CD14-positive monocyte (primary cell): ENCODE data around the gene ZNF273. TPM values are rescaled to one million over a fixed set of nuclear protein-coding genes. Genes with fewer than 3 reads are reported as not detected.

Experiments
- DNase-seq, 3 donors: peaks; one replicate each; pipeline ENCODE4 v3.0.0-alpha.2; 2011 to 2022
- H2AFZ ChIP-seq: 2 replicates; pipeline ENCODE4 v1.6.0; 2012; ENCODE audit warnings: mild to moderate bottlenecking, low read depth, low read length, inconsistent platforms; ENCODE audit not compliant: insufficient read depth, poor library complexity, severe bottlenecking
- H3K27ac ChIP-seq, 2 donors: 1 replicate in 1 of 2; 2 replicates in 1 of 2; pipeline ENCODE4 v1.5.1; 2012 to 2013; ENCODE audit warnings: low read length in 2 of 2, control low read depth in 1 of 2, inconsistent platforms in 1 of 2, low read depth in 1 of 2, mild to moderate bottlenecking in 1 of 2
- H3K27me3 ChIP-seq, 2 donors: one replicate each; pipeline versions ENCODE4 v1.6.0 to v1.6.1; 2011 to 2013; ENCODE audit warnings: low read length in 2 of 2; ENCODE audit not compliant: control insufficient read depth in 2 of 2, insufficient read depth in 2 of 2
- H3K36me3 ChIP-seq, 2 donors: replicated peaks in 1 of 2; 1 replicate in 1 of 2; 2 replicates in 1 of 2; pipeline versions ENCODE4 v1.5.1 to v1.6.1; 2012 to 2013; ENCODE audit warnings: low read length in 2 of 2, control low read depth in 1 of 2, inconsistent platforms in 1 of 2, mild to moderate bottlenecking in 1 of 2; ENCODE audit not compliant: insufficient read depth in 2 of 2, control insufficient read depth in 1 of 2
- H3K4me1 ChIP-seq, 2 donors: 1 replicate in 1 of 2; 2 replicates in 1 of 2; pipeline versions ENCODE4 v1.5.1 to v1.6.1; 2012 to 2013; ENCODE audit warnings: low read length in 2 of 2, control low read depth in 1 of 2, inconsistent platforms in 1 of 2, mild to moderate bottlenecking in 1 of 2, moderate library complexity in 1 of 2; ENCODE audit not compliant: insufficient read depth in 2 of 2, control insufficient read depth in 1 of 2
- H3K4me2 ChIP-seq: replicated peaks from 2 replicates; pipeline ENCODE3; 2012; ENCODE audit warnings: low read length, moderate library complexity, mild to moderate bottlenecking; ENCODE audit not compliant: poor library complexity, severe bottlenecking; ENCODE audit errors: extremely low read depth
- H3K4me3 ChIP-seq, 3 experiments: fragments of 200-600 bp in 1 of 3; sonication (generic) in 1 of 3; replicated peaks in 1 of 3; 1 replicate in 2 of 3; 2 replicates in 1 of 3; pipeline ENCODE4 v1.5.1; 2011 to 2013; ENCODE audit warnings: low read length in 3 of 3, mild to moderate bottlenecking in 3 of 3, control low read depth in 2 of 3, low read depth in 2 of 3, inconsistent platforms in 1 of 3, moderate library complexity in 1 of 3
- H3K79me2 ChIP-seq: 2 replicates; pipeline ENCODE4 v1.6.0; 2012; ENCODE audit warnings: mild to moderate bottlenecking, control low read depth, inconsistent platforms, low read length, moderate library complexity; ENCODE audit not compliant: insufficient read depth
- H3K9ac ChIP-seq: 2 replicates; pipeline ENCODE4 v1.6.0; 2017; ENCODE audit warnings: low read length, mild to moderate bottlenecking; ENCODE audit not compliant: insufficient read depth, poor library complexity, severe bottlenecking
- H3K9me3 ChIP-seq, 2 donors: replicated peaks in 1 of 2; 1 replicate in 1 of 2; 2 replicates in 1 of 2; pipeline versions ENCODE4 v1.5.1 to v1.6.1; 2012 to 2013; ENCODE audit warnings: low read length in 2 of 2, control low read depth in 1 of 2; ENCODE audit not compliant: control insufficient read depth in 1 of 2, insufficient read depth in 1 of 2
- H4K20me1 ChIP-seq: 2 replicates; pipeline ENCODE4 v1.6.0; 2012; ENCODE audit warnings: mild to moderate bottlenecking, low read length, control low read depth, moderate library complexity; ENCODE audit not compliant: insufficient read depth
- H3K27ac Mint-ChIP-seq, 7 donors: one replicate each; pipeline ENCODE4 v1.8.0; 2020; ENCODE audit warnings: mild to moderate bottlenecking in 7 of 7, mixed read lengths in 7 of 7, moderate library complexity in 6 of 7, inconsistent platforms in 2 of 7
- H3K27me3 Mint-ChIP-seq, 3 donors: one replicate each; pipeline ENCODE4 v1.8.0; 2021 to 2022; ENCODE audit warnings: low read depth in 3 of 3, mild to moderate bottlenecking in 3 of 3, mixed read lengths in 3 of 3, moderate library complexity in 3 of 3, inconsistent platforms in 1 of 3
- H3K36me3 Mint-ChIP-seq, 2 donors: one replicate each; pipeline ENCODE4 v1.8.0; 2020; ENCODE audit warnings: mixed read lengths in 2 of 2, inconsistent platforms in 1 of 2, mild to moderate bottlenecking in 1 of 2
- H3K4me1 Mint-ChIP-seq: one replicate; pipeline ENCODE4 v1.8.0; 2020; ENCODE audit warnings: mild to moderate bottlenecking, mixed read lengths
- H3K4me3 Mint-ChIP-seq, 2 donors: one replicate each; pipeline ENCODE4 v1.8.0; 2020; ENCODE audit warnings: mild to moderate bottlenecking in 2 of 2, mixed read lengths in 2 of 2, moderate library complexity in 1 of 2
- H3K9me3 Mint-ChIP-seq, 7 donors: one replicate each; pipeline ENCODE4 v1.8.0; 2020 to 2022; ENCODE audit warnings: mixed read lengths in 7 of 7, mild to moderate bottlenecking in 6 of 7, moderate library complexity in 6 of 7, inconsistent platforms in 2 of 7
- WGBS: methylation state at CpG from one replicate; pipeline ENCODE4 v1.1.5; 2013; ENCODE audit warnings: missing lambda C conversion rate; ENCODE audit not compliant: insufficient coverage; 5-methylcytosine and 5-hydroxymethylcytosine counted together
- intact Hi-C, 2 donors: fragments of 100-400 bp; cut with micrococcal nuclease; formaldehyde crosslinking; loops; one replicate each; pipeline versions ENCODE4 v1.15.0 to v1.15.1; 2023
- polyA plus RNA-seq, 3 donors: library from polyadenylated mRNA; depleted of rRNA in 1 of 3; unstranded in 2 of 3; stranded (reverse) in 1 of 3; fragments of 300-500 nt in 2 of 3; fragments of >200 nt in 1 of 3; fragmentation: Illumina TruSeq in 2 of 3; gene quantifications; 1 replicate in 2 of 3; 2 replicates in 1 of 3; pipeline ENCODE4 v1.2.3, GENCODE V29; 2012 to 2021
- TF ChIP-seq, protein P1 (sequence below): fragments of 200-600 bp; IDR thresholded peaks from one replicate; pipeline ENCODE4 v1.8.0; 2022; ENCODE audit warnings: antibody characterized with exemption, mild to moderate bottlenecking

ZNF273 gene
- polyA plus RNA-seq, 3 donors, result 0.21 to 1.7 (median 0.62) TPM

DNA sequence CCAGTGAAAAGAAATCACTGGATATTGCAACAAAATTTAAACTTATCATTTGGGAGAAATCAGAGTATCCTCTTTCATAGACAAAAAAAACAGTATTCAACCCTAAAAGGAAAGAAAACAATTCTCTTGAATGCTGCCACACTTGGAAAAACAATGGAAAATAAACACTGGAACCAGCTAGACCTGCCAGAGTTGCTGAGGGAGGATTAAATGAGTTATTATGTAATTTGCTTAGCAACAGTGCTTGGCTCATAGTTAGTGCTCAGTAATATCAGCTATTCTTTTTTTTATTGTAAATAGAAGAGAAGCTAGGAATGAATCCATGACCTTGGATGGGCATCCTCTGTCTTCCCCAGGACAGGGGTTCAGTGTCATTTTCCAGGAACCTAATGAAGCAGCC lies 11.0 kb upstream of the ZNF273 start:
- TF ChIP-seq, protein P1, sequence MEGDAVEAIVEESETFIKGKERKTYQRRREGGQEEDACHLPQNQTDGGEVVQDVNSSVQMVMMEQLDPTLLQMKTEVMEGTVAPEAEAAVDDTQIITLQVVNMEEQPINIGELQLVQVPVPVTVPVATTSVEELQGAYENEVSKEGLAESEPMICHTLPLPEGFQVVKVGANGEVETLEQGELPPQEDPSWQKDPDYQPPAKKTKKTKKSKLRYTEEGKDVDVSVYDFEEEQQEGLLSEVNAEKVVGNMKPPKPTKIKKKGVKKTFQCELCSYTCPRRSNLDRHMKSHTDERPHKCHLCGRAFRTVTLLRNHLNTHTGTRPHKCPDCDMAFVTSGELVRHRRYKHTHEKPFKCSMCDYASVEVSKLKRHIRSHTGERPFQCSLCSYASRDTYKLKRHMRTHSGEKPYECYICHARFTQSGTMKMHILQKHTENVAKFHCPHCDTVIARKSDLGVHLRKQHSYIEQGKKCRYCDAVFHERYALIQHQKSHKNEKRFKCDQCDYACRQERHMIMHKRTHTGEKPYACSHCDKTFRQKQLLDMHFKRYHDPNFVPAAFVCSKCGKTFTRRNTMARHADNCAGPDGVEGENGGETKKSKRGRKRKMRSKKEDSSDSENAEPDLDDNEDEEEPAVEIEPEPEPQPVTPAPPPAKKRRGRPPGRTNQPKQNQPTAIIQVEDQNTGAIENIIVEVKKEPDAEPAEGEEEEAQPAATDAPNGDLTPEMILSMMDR, result no peak
- H3K9ac ChIP-seq, result no peak overlapping the region
- H4K20me1 ChIP-seq, result no peaks in the 10 kb centered on the region
- no peak overlapping the region for H2AFZ ChIP-seq
- Mint-ChIP-seq H3K36me3 (no peaks in the 10 kb centered on the region), H3K4me3 (no peak overlapping the region), H3K27me3 (peaks cover 24 to 54% (median 43%) of the 10 kb centered on the region in 3 donors), H3K27ac (peak overlapping the region in 1 of 7 donors; percentile 47), H3K9me3 (peaks cover 0 to 20% (median under 1%) of the 10 kb centered on the region in 7 donors), H3K4me1 (peaks cover 14% of the 10 kb centered on the region)
- H3K9me3 ChIP-seq, result peaks cover 0 to 8% of the 10 kb centered on the region in 2 donors
- peaks cover 6 to 28% of the 10 kb centered on the region in 2 donors for H3K27me3 ChIP-seq
- peaks cover 16 to 21% of the 10 kb centered on the region in 2 donors for H3K4me1 ChIP-seq
- H3K36me3 ChIP-seq, result no peaks in the 10 kb centered on the region
- H3K4me3 ChIP-seq, result no peak overlapping the region
- no peaks in the 10 kb centered on the region for H3K79me2 ChIP-seq
- DNase-seq, result no peak
- intact Hi-C loops, result no loop called here
- no peak overlapping the region for H3K27ac ChIP-seq
- no peak overlapping the region for H3K4me2 ChIP-seq

DNA sequence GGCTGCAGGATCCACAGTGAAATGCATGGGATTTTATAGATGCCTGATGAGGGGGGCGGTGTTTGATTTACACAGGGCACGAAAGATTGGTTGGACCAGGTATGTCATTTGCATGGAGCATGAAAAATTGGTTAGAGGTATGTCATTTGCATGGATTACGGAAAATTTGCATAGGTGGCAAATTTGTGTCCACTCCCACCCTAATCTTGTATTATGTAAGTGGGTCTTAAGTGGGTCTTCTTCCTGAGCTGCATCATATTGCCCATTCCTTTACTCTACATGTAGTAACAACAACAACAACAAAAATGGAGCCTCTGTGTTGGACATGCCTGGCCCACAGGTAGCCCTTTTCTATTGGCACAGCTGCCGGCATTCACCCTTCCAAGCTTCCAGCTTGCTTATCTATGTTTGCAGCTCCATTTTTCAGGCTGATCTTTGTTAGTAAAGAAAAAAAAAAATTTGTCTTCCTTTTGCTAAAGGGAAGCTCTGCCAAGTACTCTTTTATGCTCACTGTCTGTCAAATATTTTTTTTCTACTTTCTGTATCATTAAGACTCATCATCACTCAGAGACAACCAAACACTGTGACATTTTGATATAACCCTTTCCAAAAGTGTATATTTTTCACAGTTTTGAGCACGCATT lies 10.3 kb upstream of the ZNF273 start:
- peaks cover 14% of the 10 kb centered on the region for H3K4me1 Mint-ChIP-seq
- intact Hi-C loops, result no loop called here
- Histone ChIP-seq H3K9ac (no peak overlapping the region), H3K79me2 (no peaks in the 10 kb centered on the region), H3K27ac (no peak overlapping the region), H3K27me3 (peaks cover 6 to 28% of the 10 kb centered on the region in 2 donors), H3K4me2 (no peak overlapping the region), H2AFZ (no peak overlapping the region), H3K9me3 (peaks cover 0 to 8% of the 10 kb centered on the region in 2 donors), H3K4me1 (peaks cover 16 to 20% of the 10 kb centered on the region in 2 donors), H3K4me3 (no peak overlapping the region), H4K20me1 (no peaks in the 10 kb centered on the region), H3K36me3 (no peaks in the 10 kb centered on the region)
- peaks cover 0 to 27% (median 5%) of the 10 kb centered on the region in 7 donors for H3K9me3 Mint-ChIP-seq
- 74% methylated on average over 3 of the region's 5 CpGs for WGBS
- peaks cover 20 to 52% (median 41%) of the 10 kb centered on the region in 3 donors for H3K27me3 Mint-ChIP-seq
- no peak overlapping the region for H3K4me3 Mint-ChIP-seq
- no peak overlapping the region for H3K27ac Mint-ChIP-seq
- no peaks in the 10 kb centered on the region for H3K36me3 Mint-ChIP-seq
- DNase-seq, result no peak
- TF ChIP-seq, protein P1, result no peak
